NB4 (cell line): ENCODE data around the gene ABI1.

Source experiments
- MYC ChIP-seq: IDR thresholded peaks from 2 replicates; pipeline ENCODE4 v1.6.1; 2011; ENCODE audit warnings: low read depth, low read length
- POLR2A ChIP-seq: IDR thresholded peaks from 2 replicates; pipeline ENCODE4 v1.6.1; 2011; ENCODE audit warnings: mild to moderate bottlenecking; ENCODE audit not compliant: insufficient read length; ENCODE audit errors: extremely low read depth
- TF ChIP-seq, protein P1 (sequence below): IDR thresholded peaks from one replicate; pipeline ENCODE4 v1.5.1; 2012; ENCODE audit warnings: low read depth, low read length

DNA sequence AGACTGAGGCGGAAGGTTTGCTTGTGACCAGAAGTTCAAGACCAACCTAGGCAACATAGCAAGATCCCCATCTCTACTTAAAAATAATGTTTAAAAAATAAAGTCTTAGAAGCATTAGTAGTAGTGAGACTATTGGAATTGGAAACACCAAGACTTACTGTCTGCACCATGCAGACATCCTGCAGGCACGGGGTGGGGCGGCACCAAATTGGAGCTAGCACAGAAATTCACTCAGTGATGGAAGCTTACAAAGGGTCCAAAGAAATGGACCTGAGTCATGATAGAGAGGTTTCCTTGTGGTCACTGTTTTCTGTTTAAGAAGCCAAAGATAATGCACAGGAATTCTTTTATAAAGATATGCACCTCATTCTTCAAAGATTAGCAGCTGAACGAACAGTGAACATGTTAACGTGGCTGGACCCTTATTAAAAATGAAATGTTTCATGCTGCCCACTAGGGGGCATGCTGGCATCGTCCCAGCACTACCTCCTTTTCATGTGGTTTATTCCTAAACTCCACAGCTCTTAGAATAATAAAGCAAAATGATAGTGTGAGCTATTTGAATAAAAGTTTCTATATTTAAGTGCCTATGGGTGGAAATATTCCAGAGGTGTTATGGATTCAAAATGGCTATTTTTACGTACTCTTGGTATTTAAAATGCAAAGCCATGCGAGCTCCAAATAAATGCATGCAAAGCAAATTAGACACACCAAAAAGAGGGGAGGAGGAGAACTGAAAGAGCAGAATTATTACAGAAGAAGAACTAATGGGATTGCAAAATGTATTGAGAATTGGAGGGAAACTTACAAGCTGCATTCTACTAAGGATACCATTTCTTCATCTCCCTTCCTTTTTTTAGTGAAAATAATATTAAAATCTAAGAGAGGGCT lies 134.7 kb downstream of the ABI1 start:
- TF ChIP-seq, protein P1, sequence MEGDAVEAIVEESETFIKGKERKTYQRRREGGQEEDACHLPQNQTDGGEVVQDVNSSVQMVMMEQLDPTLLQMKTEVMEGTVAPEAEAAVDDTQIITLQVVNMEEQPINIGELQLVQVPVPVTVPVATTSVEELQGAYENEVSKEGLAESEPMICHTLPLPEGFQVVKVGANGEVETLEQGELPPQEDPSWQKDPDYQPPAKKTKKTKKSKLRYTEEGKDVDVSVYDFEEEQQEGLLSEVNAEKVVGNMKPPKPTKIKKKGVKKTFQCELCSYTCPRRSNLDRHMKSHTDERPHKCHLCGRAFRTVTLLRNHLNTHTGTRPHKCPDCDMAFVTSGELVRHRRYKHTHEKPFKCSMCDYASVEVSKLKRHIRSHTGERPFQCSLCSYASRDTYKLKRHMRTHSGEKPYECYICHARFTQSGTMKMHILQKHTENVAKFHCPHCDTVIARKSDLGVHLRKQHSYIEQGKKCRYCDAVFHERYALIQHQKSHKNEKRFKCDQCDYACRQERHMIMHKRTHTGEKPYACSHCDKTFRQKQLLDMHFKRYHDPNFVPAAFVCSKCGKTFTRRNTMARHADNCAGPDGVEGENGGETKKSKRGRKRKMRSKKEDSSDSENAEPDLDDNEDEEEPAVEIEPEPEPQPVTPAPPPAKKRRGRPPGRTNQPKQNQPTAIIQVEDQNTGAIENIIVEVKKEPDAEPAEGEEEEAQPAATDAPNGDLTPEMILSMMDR: peak; percentile 50
- TF ChIP-seq MYC (no peak), POLR2A (no peak)
